Spleen (tissue), 11 donors: ENCODE results near the gene MMD2. TPM values are rescaled to one million over a fixed set of nuclear protein-coding genes. Genes with fewer than 3 reads are reported as not detected.

ENCODE experiments used
- DNase-seq: peaks from one replicate; pipeline ENCODE4 v3.0.0-alpha.2; 2020
- H3K27ac ChIP-seq, 8 donors: fragments of 200-600 bp; sonication (generic) in 7 of 8; 1 replicate in 4 of 8; 2 replicates in 4 of 8; pipeline versions ENCODE4 v1.5.0 to v1.8.0; 2016 to 2021; ENCODE audit warnings: inconsistent platforms in 4 of 8, mild to moderate bottlenecking in 4 of 8, moderate library complexity in 1 of 8
- H3K27me3 ChIP-seq, 7 donors: fragments of 200-600 bp; sonication (generic) in 6 of 7; replicated peaks in 1 of 7; 1 replicate in 4 of 7; 2 replicates in 3 of 7; pipeline versions ENCODE4 v1.5.0 to v1.8.0; 2016 to 2021; ENCODE audit warnings: inconsistent platforms in 3 of 7, mild to moderate bottlenecking in 1 of 7
- H3K36me3 ChIP-seq, 6 donors: fragments of 200-600 bp; sonication (generic) in 5 of 6; 1 replicate in 4 of 6; 2 replicates in 2 of 6; pipeline versions ENCODE4 v1.5.0 to v1.8.0; 2016 to 2021; ENCODE audit warnings: inconsistent platforms in 2 of 6
- H3K4me1 ChIP-seq, 6 donors: fragments of 200-600 bp; sonication (generic) in 5 of 6; 1 replicate in 3 of 6; 2 replicates in 3 of 6; pipeline versions ENCODE4 v1.5.0 to v1.8.0; 2016 to 2021; ENCODE audit warnings: inconsistent platforms in 3 of 6
- H3K4me3 ChIP-seq, 8 donors: fragments of 200-600 bp; sonication (generic) in 7 of 8; 1 replicate in 4 of 8; 2 replicates in 4 of 8; pipeline versions ENCODE4 v1.5.0 to v1.8.0; 2016 to 2021; ENCODE audit warnings: inconsistent platforms in 4 of 8, mild to moderate bottlenecking in 4 of 8, moderate library complexity in 2 of 8
- H3K9me3 ChIP-seq, 8 donors: fragments of 200-600 bp; sonication (generic) in 7 of 8; 1 replicate in 4 of 8; 2 replicates in 4 of 8; pipeline versions ENCODE4 v1.5.0 to v1.8.0; 2016 to 2021; ENCODE audit warnings: inconsistent platforms in 4 of 8
- CTCF ChIP-seq, 11 experiments: fragments of 200-600 bp in 7 of 11; fragments of 450-650 bp in 4 of 11; sonication (generic) in 4 of 11; IDR thresholded peaks in 8 of 11; conservative IDR thresholded peaks in 3 of 11; 1 replicate in 7 of 11; 2 replicates in 4 of 11; pipeline versions ENCODE4 v1.4.0 to v1.8.0; 2016 to 2021; ENCODE audit warnings: antibody characterized with exemption in 11 of 11, inconsistent platforms in 4 of 11, mild to moderate bottlenecking in 1 of 11
- POLR2A ChIP-seq, 3 donors: fragments of 450-650 bp; IDR thresholded peaks; one replicate each; pipeline ENCODE4 v1.5.1; 2017; ENCODE audit warnings: antibody characterized with exemption in 3 of 3, mild to moderate bottlenecking in 1 of 3
- POLR2AphosphoS5 ChIP-seq, 3 donors: sonication (generic); formaldehyde crosslinking; IDR thresholded peaks; one replicate each; pipeline ENCODE4 v1.5.1; 2017; ENCODE audit warnings: antibody characterized with exemption in 3 of 3
- WGBS, 5 donors: extraction: QIAGEN DNeasy Blood & Tissue Kit in 3 of 5; methylation state at CpG; one replicate each; pipeline versions ENCODE4 v1.1.5 to v1.1.7; 2013 to 2018; 5-methylcytosine and 5-hydroxymethylcytosine counted together
- intact Hi-C: fragments of 100-400 bp; cut with DNase I; formaldehyde crosslinking; loops from one replicate; pipeline ENCODE4 v1.15.0; 2023; ENCODE audit warnings: low total_unique reads
- polyA plus RNA-seq, 3 donors: library from polyadenylated mRNA; stranded (reverse); fragments of 200-250 nt; gene quantifications; one replicate each; pipeline ENCODE4 v1.2.1, GENCODE V29; 2013
- total RNA-seq, 7 donors: library from RNA; depleted of rRNA in 3 of 7; stranded (reverse); fragments of >200 nt in 3 of 7; fragmentation: NEBNext Ultra II Directional in 4 of 7; extraction: Animal tissue kit (Norgen Biotek cat#: 25700) in 4 of 7; gene quantifications; one replicate each; pipeline versions ENCODE4 v1.1.0 to v1.2.1, GENCODE V29; 2016 to 2021
- donor health status: healthy with polysubstance abuse.
- donor health status: DM: no; HTN: no; CAD: no; lungs with moderate emphysema.
- donor health status: DM: no; HTN: no; CAD: no.
- donor health status: Bipolar disorder and iron deficiency.
- donor health status: healthy.
- donor health status: DM: no; HTN: no; CAD: no.
- donor health status: DM: yes; HTN: yes; CAD: no.

Gene MMD2
- total and polyA plus RNA-seq, 10 donors: not detected

- Histone ChIP-seq H3K36me3 (peaks cover 0 to 87% (median 40%) of the 10 kb centered on the region in 6 donors), H3K9me3 (no peaks in the 10 kb centered on the region), H3K27ac (no peak overlapping the region), H3K27me3 (no peaks in the 10 kb centered on the region), H3K4me3 (no peak overlapping the region), H3K4me1 (no peaks in the 10 kb centered on the region)
- WGBS, 5 donors: 89 to 94% (median 93%) methylated on average over 5 of the region's 5 CpGs
- intact Hi-C loops: no loop called here
- no peak for DNase-seq
- TF ChIP-seq CTCF (IDR thresholded peaks at IDR 0.05 in 8 of 11, conservative IDR thresholded peaks at IDR 0.05 in 3 of 11) (no peak), POLR2AphosphoS5 (IDR thresholded peaks at IDR 0.05) (no peak), POLR2A (IDR thresholded peaks at IDR 0.05) (no peak)
These were observed 40.5 kb upstream of the MMD2 start for GRCh38 chr7:4999369-4999950.

DNA sequence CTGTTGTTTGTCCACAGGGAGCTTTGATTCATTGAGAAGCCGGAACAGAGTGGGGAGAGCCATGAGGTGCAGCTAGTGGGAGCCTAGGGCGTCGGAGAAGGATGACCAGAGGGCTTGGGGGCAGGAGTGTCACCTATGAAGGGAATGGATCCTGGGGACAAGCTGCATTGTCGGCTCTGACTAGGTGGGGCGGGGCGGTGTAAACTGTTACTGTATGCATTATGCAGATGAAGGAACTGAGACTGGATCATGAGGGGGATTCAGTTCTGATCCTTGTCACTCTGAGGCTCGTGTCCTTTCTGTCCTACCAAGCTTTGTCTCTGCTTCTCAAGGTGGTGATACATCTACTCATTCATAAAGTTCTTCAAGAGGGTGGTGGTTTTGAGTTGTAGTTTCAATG lies 39.9 kb upstream of the MMD2 start:
- Histone ChIP-seq H3K4me3 (no peak overlapping the region), H3K27me3 (no peaks in the 10 kb centered on the region), H3K4me1 (no peaks in the 10 kb centered on the region), H3K9me3 (no peaks in the 10 kb centered on the region), H3K27ac (no peak overlapping the region), H3K36me3 (peaks cover 0 to 93% (median 45%) of the 10 kb centered on the region in 6 donors)
- no peak for DNase-seq
- intact Hi-C loops: no loop called here
- TF ChIP-seq CTCF (IDR thresholded peaks at IDR 0.05 in 8 of 11, conservative IDR thresholded peaks at IDR 0.05 in 3 of 11) (no peak), POLR2A (IDR thresholded peaks at IDR 0.05) (no peak), POLR2AphosphoS5 (IDR thresholded peaks at IDR 0.05) (no peak)
- WGBS, 5 donors: 92 to 95% (median 94%) methylated on average over 7 of the region's 7 CpGs

DNA sequence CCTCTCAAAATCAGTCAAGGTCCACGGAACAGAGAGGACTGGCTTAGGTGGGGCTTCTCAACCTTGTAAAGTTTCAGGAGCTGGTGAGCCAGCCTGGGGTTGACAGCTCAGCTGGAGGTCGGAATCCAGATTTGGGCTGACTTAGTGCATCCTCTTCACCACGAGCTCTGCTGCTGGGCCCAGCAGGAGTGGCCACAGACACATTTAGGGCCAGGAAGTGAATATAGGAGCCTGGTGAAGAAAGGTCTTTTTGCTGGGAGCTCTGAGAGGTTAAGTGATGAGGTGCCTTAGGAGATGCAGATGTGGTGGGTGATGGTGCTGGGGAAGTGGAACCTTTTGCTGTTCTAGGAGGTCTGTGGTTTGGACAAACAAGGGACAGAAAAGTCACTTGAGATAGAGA lies 39.3 kb upstream of the MMD2 start:
- Histone ChIP-seq H3K27ac (no peak overlapping the region), H3K4me1 (no peaks in the 10 kb centered on the region), H3K9me3 (no peaks in the 10 kb centered on the region), H3K36me3 (peaks cover 0 to 99% (median 52%) of the 10 kb centered on the region in 6 donors), H3K27me3 (no peaks in the 10 kb centered on the region), H3K4me3 (no peak overlapping the region)
- 87 to 94% (median 92%) methylated on average over 3 of the region's 3 CpGs for WGBS, 5 donors
- intact Hi-C loops: no loop called here
- DNase-seq: no peak
- TF ChIP-seq POLR2A (IDR thresholded peaks at IDR 0.05): no peak
- no peak for TF ChIP-seq CTCF (IDR thresholded peaks at IDR 0.05 in 8 of 11, conservative IDR thresholded peaks at IDR 0.05 in 3 of 11)
- no peak for TF ChIP-seq POLR2AphosphoS5 (IDR thresholded peaks at IDR 0.05)

GRCh38 chr7:4996696-4997222 lies 37.8 kb upstream of the MMD2 start:
- Histone ChIP-seq H3K4me3 (no peak overlapping the region), H3K27me3 (no peaks in the 10 kb centered on the region), H3K9me3 (no peaks in the 10 kb centered on the region), H3K4me1 (no peaks in the 10 kb centered on the region), H3K36me3 (peaks cover 0 to 100% (median 62%) of the 10 kb centered on the region in 6 donors), H3K27ac (no peak overlapping the region)
- no peak for TF ChIP-seq POLR2AphosphoS5 (IDR thresholded peaks at IDR 0.05)
- no peak for TF ChIP-seq CTCF (IDR thresholded peaks at IDR 0.05 in 8 of 11, conservative IDR thresholded peaks at IDR 0.05 in 3 of 11)
- intact Hi-C loops: no loop called here
- DNase-seq: no peak
- WGBS, 5 donors: 91 to 96% (median 94%) methylated on average over 4 to 7 of the region's 7 CpGs
